ENCODE data around the gene GDPD1.

- TF ChIP-seq GABPA (IDR thresholded peaks at IDR 0.05 in 1 of 2, conservative IDR thresholded peaks at IDR 0.05 in 1 of 2) (no peak), CTCF (IDR thresholded peaks at IDR 0.05; ENCODE audit: low read depth, low read length, missing input control) (no peak), YY1 (IDR thresholded peaks at IDR 0.05) (no peak), RAD21 (IDR thresholded peaks at IDR 0.05) (no peak), MAX (IDR thresholded peaks at IDR 0.05) (no peak), RXRA (IDR thresholded peaks at IDR 0.05) (no peak), ZBTB33 (IDR thresholded peaks at IDR 0.05) (no peak), JUND (IDR thresholded peaks at IDR 0.05) (no peak), TAF1 (conservative IDR thresholded peaks at IDR 0.05) (no peak), HNF4A (conservative IDR thresholded peaks at IDR 0.05) (no peak), REST (IDR thresholded peaks at IDR 0.05) (no peak), EGR1 (IDR thresholded peaks at IDR 0.05; ENCODE audit: low read depth in 2 of 2) (no peak)
These were observed 3.5 kb downstream of the GDPD1 start for GRCh38 chr17:59223813-59224212.
